Endodermal cell (in vitro differentiated cells): ENCODE measurements around the gene AGBL2. TPM values are rescaled to one million over a fixed set of nuclear protein-coding genes. Genes with fewer than 3 reads are reported as not detected.
"Not testable (repeated sequence)": the region's sequence is repeated elsewhere in the genome, so short reads cannot be mapped to it uniquely, and the experiment has no call there.

ENCODE experiments used
- DNase-seq: peaks from one replicate; pipeline ENCODE4 v3.0.0-alpha.2; 2017
- H3K27ac ChIP-seq: 2 replicates; pipeline ENCODE4 v1.5.1; 2013; ENCODE audit warnings: mild to moderate bottlenecking, low read depth, low read length, moderate library complexity
- H3K27me3 ChIP-seq: 2 replicates; pipeline ENCODE4 v1.6.1; 2013; ENCODE audit warnings: mild to moderate bottlenecking, low read length, moderate library complexity; ENCODE audit not compliant: insufficient read depth, control insufficient read depth, poor library complexity, severe bottlenecking
- H3K36me3 ChIP-seq: 2 replicates; pipeline ENCODE4 v1.7.0; 2013; ENCODE audit warnings: mild to moderate bottlenecking, low read length, moderate library complexity; ENCODE audit not compliant: control insufficient read depth, insufficient read depth
- H3K4me1 ChIP-seq: one replicate; pipeline ENCODE4 v1.7.0; 2013; ENCODE audit warnings: low read length; ENCODE audit not compliant: control insufficient read depth, insufficient read depth
- H3K4me3 ChIP-seq: 2 replicates; pipeline ENCODE4 v1.5.1; 2013; ENCODE audit warnings: mild to moderate bottlenecking, low read length, moderate library complexity
- H3K9ac ChIP-seq: 2 replicates; pipeline ENCODE4 v1.6.1; 2013; ENCODE audit warnings: mild to moderate bottlenecking, low read length, moderate library complexity; ENCODE audit not compliant: poor library complexity, severe bottlenecking; ENCODE audit errors: extremely low read depth
- H3K9me3 ChIP-seq: 2 replicates; pipeline ENCODE4 v1.6.1; 2013; ENCODE audit warnings: mild to moderate bottlenecking, low read length, moderate library complexity; ENCODE audit not compliant: control insufficient read depth
- H3K27ac Mint-ChIP-seq: 2 replicates; pipeline ENCODE4 v1.8.0; 2020; ENCODE audit warnings: mixed read lengths
- H3K27me3 Mint-ChIP-seq: 2 replicates; pipeline ENCODE4 v1.8.0; 2021; ENCODE audit warnings: mild to moderate bottlenecking, mixed read lengths; ENCODE audit not compliant: insufficient read depth
- H3K36me3 Mint-ChIP-seq: 2 replicates; pipeline ENCODE4 v1.8.0; 2020; ENCODE audit warnings: low read depth, mixed read lengths
- H3K4me1 Mint-ChIP-seq: 2 replicates; pipeline ENCODE4 v1.8.0; 2020; ENCODE audit warnings: mixed read lengths
- H3K4me3 Mint-ChIP-seq: 2 replicates; pipeline ENCODE4 v1.8.0; 2020; ENCODE audit warnings: mild to moderate bottlenecking, moderate library complexity, mixed read lengths
- H3K9me3 Mint-ChIP-seq: 2 replicates; pipeline ENCODE4 v1.8.0; 2020; ENCODE audit warnings: mild to moderate bottlenecking, mixed read lengths
- CTCF ChIP-seq: fragments of 200-600 bp; sonication (generic); conservative IDR thresholded peaks from 2 replicates; pipeline ENCODE4 v1.5.0; 2021; ENCODE audit warnings: antibody characterized with exemption, mild to moderate bottlenecking
- WGBS, 2 experiments: methylation state at CpG; one replicate each; pipeline versions ENCODE4 v1.1.5 to v1.1.7; 2013; ENCODE audit warnings: missing lambda C conversion rate in 2 of 2, mixed read lengths in 1 of 2; ENCODE audit not compliant: insufficient coverage in 1 of 2, insufficient read length in 1 of 2; 5-methylcytosine and 5-hydroxymethylcytosine counted together
- total RNA-seq, 2 donors: library from RNA; stranded (reverse); fragmentation: NEBNext Ultra II Directional in 1 of 2; extraction: Animal tissue kit (Norgen Biotek cat#: 25700) in 1 of 2; gene quantifications; 2 replicates in 1 of 2; 3 replicates in 1 of 2; pipeline ENCODE4 v1.2.1, GENCODE V29; 2021

AGBL2 gene
- total RNA-seq, 2 donors from 2014 or later, result 5.0 to 8.7 TPM

DNA sequence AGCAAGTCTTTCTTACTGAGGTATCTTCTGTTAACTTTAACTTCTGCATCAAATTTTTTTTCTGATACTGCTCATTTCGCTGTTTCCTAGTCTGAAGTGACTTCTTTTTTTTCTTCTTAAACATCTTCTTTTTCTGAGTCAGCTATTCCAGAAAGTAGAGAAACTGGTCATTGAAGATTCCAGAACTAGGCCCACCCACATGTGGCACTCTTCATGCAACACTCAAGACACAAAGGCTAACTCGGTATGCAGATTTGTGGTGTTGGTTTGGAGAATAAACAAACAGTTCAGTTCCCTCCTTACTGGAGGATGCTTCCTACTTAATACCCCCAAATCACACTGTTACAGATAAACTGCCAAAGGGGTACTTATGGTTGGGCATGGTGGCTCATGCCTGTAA, 47.6 kb downstream of the AGBL2 start:
- H3K27me3 Mint-ChIP-seq, result no peaks in the 10 kb centered on the region
- Histone ChIP-seq H3K27me3 (no peaks in the 10 kb centered on the region), H3K36me3 (no peaks in the 10 kb centered on the region), H3K4me1 (no peaks in the 10 kb centered on the region), H3K27ac (no peak overlapping the region), H3K4me3 (no peak overlapping the region), H3K9me3 (no peaks in the 10 kb centered on the region), H3K9ac (no peak overlapping the region)
- 93 to 100% methylated on average over 1 of the region's 2 CpGs for WGBS, 2 experiments
- H3K4me3 Mint-ChIP-seq, result no peak overlapping the region
- H3K9me3 Mint-ChIP-seq, result no peaks in the 10 kb centered on the region
- H3K36me3 Mint-ChIP-seq, result no peaks in the 10 kb centered on the region
- no peak for TF ChIP-seq CTCF
- no peak for DNase-seq
- H3K27ac Mint-ChIP-seq, result no peak overlapping the region
- H3K4me1 Mint-ChIP-seq, result no peaks in the 10 kb centered on the region

DNA sequence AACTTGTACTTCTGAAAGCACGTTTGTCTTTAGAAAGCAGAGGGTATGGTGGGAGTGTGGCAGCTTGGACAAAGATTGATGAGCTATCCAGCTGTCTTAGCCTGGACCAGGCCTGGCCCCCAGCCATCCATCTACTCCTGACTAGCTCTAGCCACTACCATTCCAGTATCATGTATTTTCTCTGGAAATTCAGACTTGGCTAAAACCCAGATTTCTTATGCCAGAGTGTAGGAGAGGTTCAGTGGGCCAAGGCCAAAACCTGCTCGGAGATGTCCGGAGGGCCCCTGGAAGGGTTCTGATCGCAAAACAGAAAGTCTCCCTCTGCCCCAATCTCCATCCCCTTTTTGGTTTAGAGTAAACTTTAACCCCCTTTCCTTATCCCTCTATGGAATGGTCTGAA, 48.0 kb downstream of the AGBL2 start:
- no peaks in the 10 kb centered on the region for H3K4me1 Mint-ChIP-seq
- 82 to 83% methylated on average over 3 to 4 of the region's 4 CpGs for WGBS, 2 experiments
- TF ChIP-seq CTCF, result no peak
- DNase-seq, result no peak
- H3K9me3 ChIP-seq, result no peaks in the 10 kb centered on the region
- no peaks in the 10 kb centered on the region for H3K36me3 Mint-ChIP-seq
- no peaks in the 10 kb centered on the region for H3K4me1 ChIP-seq
- H3K9ac ChIP-seq, result no peak overlapping the region
- H3K4me3 ChIP-seq, result no peak overlapping the region
- H3K9me3 Mint-ChIP-seq, result no peaks in the 10 kb centered on the region
- no peak overlapping the region for H3K27ac Mint-ChIP-seq
- H3K27me3 ChIP-seq, result no peaks in the 10 kb centered on the region
- no peaks in the 10 kb centered on the region for H3K27me3 Mint-ChIP-seq
- H3K4me3 Mint-ChIP-seq, result no peak overlapping the region
- no peak overlapping the region for H3K27ac ChIP-seq
- H3K36me3 ChIP-seq, result no peaks in the 10 kb centered on the region

DNA sequence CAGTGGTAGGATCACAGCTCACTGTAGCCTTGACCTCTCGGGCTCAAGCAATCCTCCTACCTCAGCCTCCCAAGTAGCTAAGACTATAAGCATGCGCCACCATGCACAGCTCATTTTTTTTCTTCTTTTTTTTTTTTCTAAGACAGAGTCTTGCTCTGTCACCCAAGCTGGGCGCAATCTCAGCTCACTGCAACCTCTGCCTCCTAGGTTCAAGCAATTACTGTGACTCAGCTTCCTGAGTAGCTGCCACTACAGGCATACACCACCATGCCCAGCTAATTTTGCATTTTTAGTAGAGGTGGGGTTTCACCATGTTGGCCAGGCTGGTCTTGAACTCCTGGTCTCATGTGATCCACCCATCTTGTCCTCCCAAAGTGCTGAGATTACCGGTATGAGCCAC, 50.2 kb downstream of the AGBL2 start:
- not testable (repeated sequence) for H3K27ac Mint-ChIP-seq, H3K27me3 ChIP-seq, H3K9ac ChIP-seq, H3K4me3 Mint-ChIP-seq, H3K27ac ChIP-seq, H3K4me1 Mint-ChIP-seq, H3K36me3 ChIP-seq, H3K9me3 ChIP-seq, H3K36me3 Mint-ChIP-seq, H3K4me3 ChIP-seq, H3K9me3 Mint-ChIP-seq, H3K4me1 ChIP-seq, H3K27me3 Mint-ChIP-seq, DNase-seq
- 90 to 93% methylated on average over 4 of the region's 4 CpGs for WGBS, 2 experiments

- Histone ChIP-seq H3K27me3 (no peaks in the 10 kb centered on the region), H3K9me3 (no peaks in the 10 kb centered on the region), H3K36me3 (no peaks in the 10 kb centered on the region), H3K9ac (no peak overlapping the region), H3K4me1 (no peaks in the 10 kb centered on the region), H3K27ac (no peak overlapping the region), H3K4me3 (no peak overlapping the region)
- H3K9me3 Mint-ChIP-seq, result no peaks in the 10 kb centered on the region
- WGBS, 2 experiments, result 98% methylated on average over 2 of the region's 2 CpGs; no CpG with 5 or more reads in 1 of the 2 experiments
- no peaks in the 10 kb centered on the region for H3K36me3 Mint-ChIP-seq
- H3K27me3 Mint-ChIP-seq, result no peaks in the 10 kb centered on the region
- no peak for DNase-seq
- no peak for TF ChIP-seq CTCF
- H3K4me3 Mint-ChIP-seq, result no peak overlapping the region
- H3K27ac Mint-ChIP-seq, result no peak overlapping the region
- no peaks in the 10 kb centered on the region for H3K4me1 Mint-ChIP-seq
These were observed 53.9 kb downstream of the AGBL2 start for GRCh38 chr11:47661245-47661644.
